H1 (cell line): ENCODE data around the gene EBF3. TPM values are rescaled to one million over a fixed set of nuclear protein-coding genes. Genes with fewer than 3 reads are reported as not detected.

Source experiments
- CTCF ChIA-PET: fragments of 300-600 bp; sonication (Branson Sonifier 250); formaldehyde crosslinking; loops from one replicate; lab custom pipeline; 2021; ENCODE audit not compliant: partially characterized antibody; lab: Charles Lee
- POLR2A ChIA-PET: fragments of 300-600 bp; sonication (Branson Sonifier 250); formaldehyde crosslinking; loops from one replicate; lab custom pipeline; 2021; ENCODE audit warnings: inconsistent platforms; ENCODE audit not compliant: partially characterized antibody; lab: Charles Lee
- DNase-seq, 2 experiments: peaks; one replicate each; pipeline versions ENCODE4 v3.0.0 to v3.0.0-alpha.2; 2010 to 2022; ENCODE audit warnings: low spot score in 2 of 2, low read depth in 1 of 2, mixed read lengths in 1 of 2
- FAIRE-seq: peaks from 2 replicates; lab custom pipeline; 2011; peaks lifted over from hg19 to GRCh38; lab: Jason Lieb, UNC
- H2AFZ ChIP-seq: 2 replicates; pipeline ENCODE4 v1.8.1; 2012; ENCODE audit warnings: low read length, inconsistent platforms
- H2AK5ac ChIP-seq: 2 replicates; pipeline ENCODE4 v1.6.1; 2013; ENCODE audit warnings: low read depth, low read length
- H2BK120ac ChIP-seq: replicated peaks from 2 replicates; pipeline ENCODE3; 2013; ENCODE audit warnings: low read depth, low read length, inconsistent platforms
- H2BK12ac ChIP-seq: 2 replicates; pipeline ENCODE4 v1.6.1; 2013; ENCODE audit warnings: low read depth, low read length
- H2BK15ac ChIP-seq: 2 replicates; pipeline ENCODE4 v1.6.1; 2013; ENCODE audit warnings: low read length
- H2BK20ac ChIP-seq: 2 replicates; pipeline ENCODE4 v1.6.1; 2013; ENCODE audit warnings: low read length
- H2BK5ac ChIP-seq: 2 replicates; pipeline ENCODE4 v1.6.1; 2013; ENCODE audit warnings: low read depth, low read length
- H3K14ac ChIP-seq: 2 replicates; pipeline ENCODE4 v1.6.1; 2013; ENCODE audit warnings: inconsistent platforms; ENCODE audit not compliant: insufficient read length
- H3K18ac ChIP-seq: 2 replicates; pipeline ENCODE4 v1.6.1; 2013; ENCODE audit warnings: low read length; ENCODE audit errors: extremely low read depth
- H3K23ac ChIP-seq: 2 replicates; pipeline ENCODE4 v1.6.1; 2013; ENCODE audit warnings: inconsistent platforms; ENCODE audit not compliant: insufficient read length
- H3K23me2 ChIP-seq: 2 replicates; pipeline ENCODE4 v1.6.1; 2013; ENCODE audit warnings: low read depth, low read length
- H3K27ac ChIP-seq: 2 replicates; pipeline ENCODE4 v1.6.1; 2011; ENCODE audit warnings: low read depth, low read length, inconsistent platforms
- H3K27me3 ChIP-seq, 4 experiments: replicated peaks in 1 of 4; 1 replicate in 1 of 4; 2 replicates in 3 of 4; pipeline versions ENCODE4 v1.6.1 to v1.8.1; 2011 to 2013; ENCODE audit warnings: low read length in 3 of 4, mild to moderate bottlenecking in 3 of 4, inconsistent platforms in 2 of 4, mixed read lengths in 2 of 4, moderate library complexity in 1 of 4; ENCODE audit not compliant: control insufficient read depth in 3 of 4, insufficient read depth in 3 of 4; ENCODE audit errors: extremely low read depth in 1 of 4
- H3K36me3 ChIP-seq, 4 experiments: 2 replicates each; pipeline versions ENCODE4 v1.6.1 to v1.8.1; 2011 to 2013; ENCODE audit warnings: mild to moderate bottlenecking in 4 of 4, low read length in 3 of 4, moderate library complexity in 2 of 4, control low read depth in 1 of 4, inconsistent platforms in 1 of 4; ENCODE audit not compliant: insufficient read depth in 4 of 4, control insufficient read depth in 2 of 4
- H3K4ac ChIP-seq: replicated peaks from 2 replicates; pipeline ENCODE3; 2013; ENCODE audit warnings: low read length, low read depth, mixed read lengths, inconsistent platforms; ENCODE audit not compliant: insufficient read length
- H3K4me1 ChIP-seq, 4 experiments: replicated peaks in 1 of 4; 1 replicate in 1 of 4; 2 replicates in 3 of 4; pipeline versions ENCODE4 v1.6.1 to v1.8.1; 2011 to 2013; ENCODE audit warnings: low read length in 3 of 4, inconsistent platforms in 2 of 4, mixed read lengths in 1 of 4; ENCODE audit not compliant: insufficient read depth in 4 of 4, control insufficient read depth in 3 of 4
- H3K4me2 ChIP-seq, 2 experiments: 2 replicates each; pipeline versions ENCODE4 v1.6.1 to v1.8.1; 2011 to 2013; ENCODE audit warnings: low read depth in 2 of 2, low read length in 2 of 2, control low read depth in 1 of 2, inconsistent platforms in 1 of 2, mild to moderate bottlenecking in 1 of 2; ENCODE audit not compliant: insufficient read depth in 1 of 2
- H3K4me3 ChIP-seq, 4 experiments: fragments of 200-600, 300-600 bp in 1 of 4; sonication (generic), shearing (Covaris generic), sonication (Bioruptor Twin) in 1 of 4; 2 replicates each; pipeline versions ENCODE4 v1.5.1 to v1.8.1; 2011 to 2016; ENCODE audit warnings: low read length in 4 of 4, low read depth in 3 of 4, control low read depth in 2 of 4, inconsistent platforms in 2 of 4, mild to moderate bottlenecking in 2 of 4, mixed read lengths in 1 of 4, moderate library complexity in 1 of 4; ENCODE audit not compliant: insufficient read depth in 2 of 4; ENCODE audit errors: extremely low read depth in 1 of 4
- H3K56ac ChIP-seq: replicated peaks from 2 replicates; pipeline ENCODE3; 2013; ENCODE audit warnings: low read depth, mild to moderate bottlenecking, mixed read lengths, low read length, inconsistent platforms; ENCODE audit not compliant: insufficient read length
- H3K79me1 ChIP-seq: 2 replicates; pipeline ENCODE4 v1.6.1; 2013; ENCODE audit warnings: low read depth, low read length, control low read depth
- H3K79me2 ChIP-seq, 2 experiments: 2 replicates each; pipeline versions ENCODE4 v1.6.1 to v1.8.1; 2012 to 2013; ENCODE audit warnings: low read length in 2 of 2, mild to moderate bottlenecking in 2 of 2, inconsistent platforms in 1 of 2; ENCODE audit not compliant: insufficient read depth in 2 of 2, control insufficient read depth in 1 of 2
- H3K9ac ChIP-seq, 4 experiments: replicated peaks in 1 of 4; 1 replicate in 1 of 4; 2 replicates in 3 of 4; pipeline versions ENCODE4 v1.6.1 to v1.8.1; 2011 to 2013; ENCODE audit warnings: low read depth in 3 of 4, low read length in 3 of 4, control low read depth in 2 of 4, mild to moderate bottlenecking in 2 of 4, moderate library complexity in 2 of 4, inconsistent platforms in 1 of 4; ENCODE audit errors: extremely low read depth in 1 of 4
- H3K9me3 ChIP-seq, 2 experiments: 2 replicates each; pipeline versions ENCODE4 v1.6.1 to v1.8.1; 2012 to 2013; ENCODE audit warnings: mild to moderate bottlenecking in 2 of 2, moderate library complexity in 2 of 2, control low read depth in 1 of 2, inconsistent platforms in 1 of 2, low read depth in 1 of 2, low read length in 1 of 2, mixed read lengths in 1 of 2; ENCODE audit not compliant: insufficient read depth in 2 of 2
- H4K20me1 ChIP-seq, 2 experiments: replicated peaks in 1 of 2; 2 replicates each; pipeline versions ENCODE3 to v1.8.1; 2011 to 2013; ENCODE audit warnings: inconsistent platforms in 2 of 2, low read length in 2 of 2, mild to moderate bottlenecking in 1 of 2; ENCODE audit not compliant: insufficient read depth in 2 of 2, control insufficient read depth in 1 of 2
- H4K5ac ChIP-seq: 2 replicates; pipeline ENCODE4 v1.6.1; 2013; ENCODE audit warnings: low read length, low read depth, mixed read lengths, inconsistent platforms; ENCODE audit not compliant: insufficient read length
- H4K8ac ChIP-seq: 2 replicates; pipeline ENCODE4 v1.8.0; 2013; ENCODE audit warnings: mild to moderate bottlenecking, moderate library complexity, low read length, inconsistent platforms; ENCODE audit not compliant: insufficient read depth; ENCODE audit errors: extremely low read depth
- H4K91ac ChIP-seq: replicated peaks from 2 replicates; pipeline ENCODE3; 2013; ENCODE audit warnings: low read length, mixed read lengths, inconsistent platforms; ENCODE audit not compliant: insufficient read length
- ATF3 ChIP-seq: IDR thresholded peaks from 2 replicates; pipeline ENCODE4 v1.6.1; 2011; ENCODE audit warnings: low read depth, mild to moderate bottlenecking, low read length; ENCODE audit not compliant: insufficient read depth
- CEBPB ChIP-seq: IDR thresholded peaks from 2 replicates; pipeline ENCODE4 v1.6.1; 2012; ENCODE audit warnings: low read depth, low read length
- MAFK ChIP-seq: IDR thresholded peaks from 2 replicates; pipeline ENCODE4 v1.6.1; 2012; ENCODE audit warnings: low read depth, mild to moderate bottlenecking, improper control_type of control experiment, low read length
- POLR2AphosphoS5 ChIP-seq: IDR thresholded peaks from 2 replicates; pipeline ENCODE4 v1.6.1; 2011; ENCODE audit warnings: low read depth, low read length
- TAF1 ChIP-seq: IDR thresholded peaks from 2 replicates; pipeline ENCODE4 v1.6.1; 2011; ENCODE audit warnings: mild to moderate bottlenecking, low read depth, low read length
- TAF7 ChIP-seq: optimal IDR thresholded peaks from 2 replicates; pipeline ENCODE3; 2011; ENCODE audit warnings: low read depth, mild to moderate bottlenecking, inconsistent platforms, low read length, moderate library complexity, borderline replicate concordance
- YY1 ChIP-seq: IDR thresholded peaks from 2 replicates; pipeline ENCODE4 v1.6.1; 2011; ENCODE audit warnings: low read depth, mild to moderate bottlenecking, low read length
- WGBS, 2 experiments: shearing (Covaris generic) in 1 of 2; methylation state at CpG; one replicate each; pipeline versions ENCODE4 v1.1.6 to v1.1.7; 2013 to 2015; ENCODE audit warnings: low lambda C conversion rate in 2 of 2, mixed read lengths in 2 of 2, inconsistent platforms in 1 of 2, low coverage in 1 of 2, missing lambda C conversion rate in 1 of 2; ENCODE audit not compliant: insufficient replicate concordance in 2 of 2, insufficient coverage in 1 of 2, insufficient read length in 1 of 2; ENCODE audit errors: extremely low coverage in 1 of 2, missing lambda C conversion rate in 1 of 2; 5-methylcytosine and 5-hydroxymethylcytosine counted together
- polyA plus RNA-seq, 7 experiments: library from polyadenylated mRNA; depleted of rRNA in 3 of 7; stranded (reverse) in 5 of 7; unstranded in 2 of 7; fragments of >200 nt in 5 of 7; fragments of 200-250 nt in 2 of 7; gene quantifications; 1 replicate in 5 of 7; 2 replicates in 1 of 7; 4 replicates in 1 of 7; pipeline versions ENCODE4 v1.2.1 to v1.2.3, GENCODE V29; 2011 to 2013; ENCODE audit warnings: missing spikeins in 2 of 7, mixed read lengths in 2 of 7
- total RNA-seq: library from RNA; stranded (reverse); fragmentation: NEBNext Ultra II Directional; extraction: Animal tissue kit (Norgen Biotek cat#: 25700); gene quantifications from 2 replicates; pipeline ENCODE4 v1.2.1, GENCODE V29; 2021

EBF3 gene
- total and polyA plus RNA-seq, 2 of the 8 experiments (the other 6 are each of a cell fraction or from before 2014, with no cell fraction given), result 0.08 to 0.26 TPM

GRCh38 chr10:129832573-129833467 is 131.3 kb downstream of the EBF3 start:
- no peaks in the 10 kb centered on the region for H4K20me1 ChIP-seq
- POLR2A ChIA-PET, result no interaction called here
- no peak overlapping the region for H3K56ac ChIP-seq
- 89% methylated on average over 21 of the region's 22 CpGs; no CpG with 5 or more reads in 1 of the 2 experiments for WGBS, 2 experiments
- no peak overlapping the region for H3K9ac ChIP-seq
- H3K4me2 ChIP-seq, result no peak overlapping the region
- H4K5ac ChIP-seq, result no peak overlapping the region
- no peak overlapping the region for H2BK15ac ChIP-seq
- no peak for DNase-seq
- no peaks in the 10 kb centered on the region for H3K79me1 ChIP-seq
- TF ChIP-seq ATF3 (no peak), YY1 (no peak), TAF1 (no peak), TAF7 (no peak), CEBPB (no peak), POLR2AphosphoS5 (no peak), MAFK (no peak)
- TF ChIP-seq, all 59 proteins: peak for 0
- Histone ChIP-seq H3K9me3 (no peaks in the 10 kb centered on the region), H2BK12ac (no peak overlapping the region), H3K4me3 (no peak overlapping the region), H4K8ac (no peak overlapping the region), H3K4ac (no peak overlapping the region), H3K23me2 (no peaks in the 10 kb centered on the region), H4K91ac (no peak overlapping the region), H2AFZ (no peak overlapping the region), H3K4me1 (no peaks in the 10 kb centered on the region), H2AK5ac (no peak overlapping the region), H3K27ac (no peak overlapping the region), H3K18ac (no peak overlapping the region), H3K14ac (no peak overlapping the region), H2BK20ac (no peak overlapping the region), H3K79me2 (no peaks in the 10 kb centered on the region), H3K23ac (no peak overlapping the region), H2BK120ac (no peak overlapping the region), H3K27me3 (no peaks in the 10 kb centered on the region), H3K36me3 (no peaks in the 10 kb centered on the region), H2BK5ac (no peak overlapping the region)
- CTCF ChIA-PET, result no interaction called here
- FAIRE-seq, result no peak
